ENCODE results near the gene OR2V2. TPM values are rescaled to one million over a fixed set of nuclear protein-coding genes. Genes with fewer than 3 reads are reported as not detected.

The OR2V2 gene
- total and polyA plus RNA-seq, 2 donors (not counting 1 experiment from before 2014, with no cell fraction given) = not detected

GRCh38 chr5:181189363-181189961, 42.1 kb downstream of the OR2V2 start:
- Histone ChIP-seq H3K27me3 (replicated peaks in 1 of 4; ENCODE audit: control extremely low read depth in 1 of 4, control insufficient read depth in 3 of 4, insufficient read depth in 4 of 4, low read length in 3 of 4) (no peaks in the 10 kb centered on the region), H3K4me1 (ENCODE audit: control insufficient read depth in 2 of 2, insufficient read depth in 2 of 2, low read length in 2 of 2) (peaks cover 12 to 43% of the 10 kb centered on the region in 2 donors), H3K4me3 (ENCODE audit: control extremely low read depth in 1 of 5, extremely low read depth in 1 of 5, insufficient read depth in 1 of 5, low read depth in 2 of 5, low read length in 4 of 5) (peak overlapping the region; percentile 86 to 98 (median 93)), H2AFZ (ENCODE audit: insufficient read depth, low read depth, low read length, poor library complexity, severe bottlenecking) (peak overlapping the region; percentile 77), H3K9ac (ENCODE audit: low read length) (peak overlapping the region; percentile 76), H3K36me3 (replicated peaks in 1 of 2; ENCODE audit: control extremely low read depth in 1 of 2, control insufficient read depth in 1 of 2, extremely low read depth in 1 of 2, insufficient read depth in 2 of 2, low read length in 1 of 2) (no peaks in the 10 kb centered on the region), H3K79me2 (ENCODE audit: control insufficient read depth, insufficient read depth, low read length) (no peaks in the 10 kb centered on the region), H3K9me3 (ENCODE audit: control extremely low read depth in 1 of 3, control insufficient read depth in 2 of 3, insufficient read depth in 1 of 3, low read length in 2 of 3) (peaks cover 0 to 27% (median 0%) of the 10 kb centered on the region in 3 donors), H4K20me1 (ENCODE audit: control insufficient read depth, insufficient read depth, low read length, poor library complexity, severe bottlenecking) (no peaks in the 10 kb centered on the region), H3K27ac (ENCODE audit: low read length in 2 of 2) (peak overlapping the region; percentile 62 to 75), H3K4me2 (replicated peaks; ENCODE audit: low read depth, low read length, poor library complexity, severe bottlenecking) (peak overlapping the region; percentile 91)
- Mint-ChIP-seq H3K9me3 (ENCODE audit: insufficient read depth) (no peaks in the 10 kb centered on the region), H3K27me3 (peaks cover 10% of the 10 kb centered on the region), H3K4me3 (peak overlapping the region; percentile 97), H3K27ac (peak overlapping the region; percentile 97), H3K4me1 (peaks cover 51% of the 10 kb centered on the region)
- ChIA-PET CTCF (interaction anchor here (0.7 to 7.7 kb wide), 13 partner anchors 10 to 405 kb away, joined by 3 to 105 read pairs (median 4); partner anchors contain the start of genes TRIM41, TRIM52 and TRIM7), POLR2A (interaction anchor here (0.8 to 7.2 kb wide), 9 partner anchors 9 to 72 kb away, joined by 3 to 74 read pairs (median 9); partner anchors contain the start of genes TRIM41, TRIM52 and TRIM7)
- peak; percentile 76 for DNase-seq
- no peak for TF ChIP-seq EZH2 (IDR thresholded peaks at IDR 0.05; ENCODE audit: borderline replicate concordance, insufficient read depth, low read depth, low read length, poor library complexity, severe bottlenecking)
- no peak for TF ChIP-seq CTCF (IDR thresholded peaks at IDR 0.05)
- peak; percentile 2 for ATAC-seq (ENCODE audit: low read depth)
- under 1% methylated on average over 30 of the region's 41 CpGs for WGBS (ENCODE audit: insufficient coverage)
- intact Hi-C loops (cut with micrococcal nuclease) = loop anchor here (2.0 kb wide), 2 partner anchors 17 to 329 kb away; partner anchors contain the start of gene ZFP62

All from B cell (primary cell).